GM12891 (cell line): ENCODE data around the gene TPK1.

Source experiments
- DNase-seq: peaks from one replicate; pipeline ENCODE4 v3.0.0; 2011; ENCODE audit warnings: low spot score; ENCODE audit not compliant: insufficient read length
- FAIRE-seq: peaks from 2 replicates; lab custom pipeline; 2011; peaks lifted over from hg19 to GRCh38; lab: Jason Lieb, UNC
- PAX5 ChIP-seq: IDR thresholded peaks from 2 replicates; pipeline ENCODE4 v1.6.1; 2011; ENCODE audit warnings: low read length, moderate library complexity, mild to moderate bottlenecking; ENCODE audit not compliant: insufficient read depth, severe bottlenecking
- POLR2A ChIP-seq: IDR thresholded peaks from 2 replicates; pipeline ENCODE4 v1.6.1; 2011; ENCODE audit warnings: low read depth, low read length, control low read depth
- POLR2AphosphoS5 ChIP-seq: IDR thresholded peaks from 2 replicates; pipeline ENCODE4 v1.6.1; 2011; ENCODE audit warnings: low read depth, low read length, control low read depth
- POU2F2 ChIP-seq: IDR thresholded peaks from 2 replicates; pipeline ENCODE4 v1.6.1; 2011; ENCODE audit warnings: low read depth, mild to moderate bottlenecking, control low read depth, low read length, moderate library complexity
- SPI1 ChIP-seq: IDR thresholded peaks from 2 replicates; pipeline ENCODE4 v1.6.1; 2011; ENCODE audit warnings: low read depth, low read length, control low read depth
- TAF1 ChIP-seq: IDR thresholded peaks from 2 replicates; pipeline ENCODE4 v1.6.1; 2011; ENCODE audit warnings: low read depth, low read length, control low read depth

The TPK1 gene

GRCh38 chr7:144725070-144725469, 110.8 kb downstream of the TPK1 start:
- no peak for TF ChIP-seq SPI1
- no peak for TF ChIP-seq PAX5
- no peak for DNase-seq
- no peak for FAIRE-seq

GRCh38 chr7:144723301-144723700, 112.6 kb downstream of the TPK1 start:
- no peak for TF ChIP-seq POLR2AphosphoS5
- no peak for TF ChIP-seq POLR2A
- FAIRE-seq (no peak), DNase-seq (no peak)

GRCh38 chr7:144720710-144721109, 115.1 kb downstream of the TPK1 start:
- DNase-seq = no peak
- no peak for FAIRE-seq

GRCh38 chr7:144720149-144720548, 115.7 kb downstream of the TPK1 start:
- FAIRE-seq (no peak), DNase-seq (no peak)
- no peak for TF ChIP-seq POLR2AphosphoS5
- TF ChIP-seq POLR2A = no peak
- TF ChIP-seq POU2F2 = no peak
- TF ChIP-seq TAF1 = no peak
- TF ChIP-seq SPI1 = no peak
- no peak for TF ChIP-seq PAX5

More at GRCh38 chr7:144720710-144721109, 115.1 kb downstream of the TPK1 start:
- TF ChIP-seq TAF1 (no peak), SPI1 (no peak), PAX5 (no peak), POU2F2 (no peak), POLR2AphosphoS5 (no peak), POLR2A (no peak)

GRCh38 chr7:144717720-144718119, 118.1 kb downstream of the TPK1 start:
- TF ChIP-seq POU2F2 (no peak), POLR2AphosphoS5 (no peak), POLR2A (no peak), SPI1 (no peak), PAX5 (no peak), TAF1 (no peak)
- no peak for FAIRE-seq

GRCh38 chr7:144713850-144714249, 122.0 kb downstream of the TPK1 start:
- TF ChIP-seq TAF1 (no peak), POLR2A (no peak), POLR2AphosphoS5 (no peak), SPI1 (no peak), POU2F2 (no peak), PAX5 (no peak)
- DNase-seq = no peak
- FAIRE-seq = no peak

More at GRCh38 chr7:144717720-144718119, 118.1 kb downstream of the TPK1 start:
- no peak for DNase-seq

- no peak for FAIRE-seq
- DNase-seq = no peak
- TF ChIP-seq SPI1 = no peak
- no peak for TF ChIP-seq POLR2A
- TF ChIP-seq POLR2AphosphoS5 = no peak
- TF ChIP-seq POU2F2 = no peak
- TF ChIP-seq PAX5 = no peak
- TF ChIP-seq TAF1 = no peak
These were observed 125.1 kb downstream of the TPK1 start for GRCh38 chr7:144710791-144711190.

- TF ChIP-seq POU2F2 (no peak), POLR2A (no peak), POLR2AphosphoS5 (no peak), SPI1 (no peak), PAX5 (no peak), TAF1 (no peak)
- no peak for DNase-seq
- FAIRE-seq = no peak
These were observed 126.8 kb downstream of the TPK1 start for GRCh38 chr7:144709066-144709465.

GRCh38 chr7:144691240-144691639, 144.6 kb downstream of the TPK1 start:
- DNase-seq (no peak), FAIRE-seq (no peak)
- TF ChIP-seq POLR2A (no peak), POLR2AphosphoS5 (no peak), SPI1 (no peak), TAF1 (no peak), PAX5 (no peak), POU2F2 (no peak)

GRCh38 chr7:144682581-144683280, 153.1 kb downstream of the TPK1 start:
- DNase-seq = no peak
- TF ChIP-seq POLR2AphosphoS5 = no peak
- TF ChIP-seq POU2F2 = no peak
- no peak for TF ChIP-seq POLR2A
- no peak for TF ChIP-seq PAX5
- TF ChIP-seq SPI1 = no peak
- no peak for TF ChIP-seq TAF1
- no peak for FAIRE-seq
